GM12891 (cell line): ENCODE measurements around the gene SVOPL.

ENCODE experiments used
- PAX5 ChIP-seq: IDR thresholded peaks from 2 replicates; pipeline ENCODE4 v1.6.1; 2011; ENCODE audit warnings: low read length, moderate library complexity, mild to moderate bottlenecking; ENCODE audit not compliant: insufficient read depth, severe bottlenecking
- POLR2A ChIP-seq: IDR thresholded peaks from 2 replicates; pipeline ENCODE4 v1.6.1; 2011; ENCODE audit warnings: low read depth, low read length, control low read depth
- POLR2AphosphoS5 ChIP-seq: IDR thresholded peaks from 2 replicates; pipeline ENCODE4 v1.6.1; 2011; ENCODE audit warnings: low read depth, low read length, control low read depth
- SPI1 ChIP-seq: IDR thresholded peaks from 2 replicates; pipeline ENCODE4 v1.6.1; 2011; ENCODE audit warnings: low read depth, low read length, control low read depth
- TAF1 ChIP-seq: IDR thresholded peaks from 2 replicates; pipeline ENCODE4 v1.6.1; 2011; ENCODE audit warnings: low read depth, low read length, control low read depth

DNA sequence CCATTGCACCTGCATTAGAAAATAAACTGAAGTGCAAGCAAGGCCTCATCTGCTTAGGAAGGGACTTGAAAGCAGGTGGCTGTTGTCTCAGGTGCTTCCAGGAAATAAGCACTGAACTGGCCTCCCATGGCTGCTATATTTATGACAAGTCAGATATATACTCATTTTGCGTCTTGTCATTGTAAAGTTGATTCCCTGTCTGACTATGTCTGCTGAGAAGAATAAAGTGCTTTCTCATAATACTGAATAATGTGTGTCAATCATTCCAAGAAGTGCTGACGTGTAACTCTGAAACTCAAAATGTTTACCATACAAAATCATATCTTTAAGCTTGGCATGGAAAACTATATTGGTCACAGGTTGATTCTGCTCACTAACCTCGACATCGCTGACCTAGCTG is 44.9 kb upstream of the SVOPL start:
- TF ChIP-seq POLR2A, result no peak
- no peak for TF ChIP-seq POLR2AphosphoS5
- no peak for TF ChIP-seq TAF1
- no peak for TF ChIP-seq SPI1
- TF ChIP-seq PAX5, result no peak
